WERI-Rb-1 (cell line): Measurements from ENCODE around the gene SLC3A2.
"Not testable (repeated sequence)": the region's sequence is repeated elsewhere in the genome, so short reads cannot be mapped to it uniquely, and the experiment has no call there.

ENCODE experiments used
- DNase-seq: peaks from one replicate; pipeline ENCODE4 v3.0.0-alpha.2; 2020
- H3K27ac ChIP-seq: fragments of 250-450 bp; sonication (Bioruptor Pico); 2 replicates; pipeline ENCODE4 v1.5.1; 2020; ENCODE audit warnings: mild to moderate bottlenecking, moderate library complexity
- H3K27me3 ChIP-seq: fragments of 250-450 bp; sonication (Bioruptor Pico); 2 replicates; pipeline ENCODE4 v1.5.1; 2021; ENCODE audit warnings: mild to moderate bottlenecking, low read depth, moderate library complexity; ENCODE audit not compliant: insufficient read depth, severe bottlenecking
- H3K36me3 ChIP-seq: fragments of 250-450 bp; sonication (Bioruptor Pico); 2 replicates; pipeline ENCODE4 v1.5.1; 2020; ENCODE audit warnings: mild to moderate bottlenecking, moderate library complexity
- H3K4me3 ChIP-seq: 2 replicates; pipeline ENCODE4 v1.5.1; 2011; ENCODE audit warnings: low read depth, mild to moderate bottlenecking, control low read depth, low read length
- H3K9me3 ChIP-seq: fragments of 250-450 bp; sonication (Bioruptor Pico); 2 replicates; pipeline ENCODE4 v1.5.1; 2021; ENCODE audit warnings: mild to moderate bottlenecking, moderate library complexity; ENCODE audit not compliant: severe bottlenecking
- TF ChIP-seq, protein P1 (sequence below): IDR thresholded peaks from 2 replicates; pipeline ENCODE4 v1.5.1; 2011; ENCODE audit warnings: low read depth, mild to moderate bottlenecking, control low read depth, inconsistent platforms, low read length

The SLC3A2 gene

DNA sequence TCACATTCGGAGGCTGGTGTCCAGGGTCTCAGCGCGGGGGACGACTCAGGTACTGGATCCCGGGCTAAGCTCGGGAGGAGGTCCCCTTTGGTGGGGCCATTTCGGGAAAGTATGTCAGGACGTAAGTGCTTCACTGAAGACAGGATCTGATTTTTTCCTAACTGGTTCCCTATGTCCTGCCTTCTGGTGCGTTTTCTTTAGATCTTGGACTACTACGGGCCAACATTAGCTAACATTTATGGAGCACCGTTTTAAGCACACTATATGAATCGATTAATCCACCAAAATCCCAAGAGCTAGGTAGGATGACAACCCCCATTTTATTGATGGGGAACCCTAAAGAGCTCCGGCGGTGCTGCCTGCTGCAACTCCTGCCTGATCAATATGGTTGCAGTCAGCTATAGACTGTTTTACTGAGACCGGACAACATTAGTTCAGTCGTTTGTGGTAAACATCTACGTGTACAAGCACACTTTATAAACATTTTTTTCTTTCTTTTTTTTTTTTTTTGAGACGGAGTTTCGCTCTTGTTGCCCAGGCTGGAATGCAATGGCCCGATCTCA, 24.3 kb upstream of the SLC3A2 start:
- H3K4me3 ChIP-seq: peak overlapping the region; percentile 91
- peak overlapping the region; percentile 92 for H3K27ac ChIP-seq
- H3K9me3 ChIP-seq: no peaks in the 10 kb centered on the region
- DNase-seq: no peak
- TF ChIP-seq, protein P1, sequence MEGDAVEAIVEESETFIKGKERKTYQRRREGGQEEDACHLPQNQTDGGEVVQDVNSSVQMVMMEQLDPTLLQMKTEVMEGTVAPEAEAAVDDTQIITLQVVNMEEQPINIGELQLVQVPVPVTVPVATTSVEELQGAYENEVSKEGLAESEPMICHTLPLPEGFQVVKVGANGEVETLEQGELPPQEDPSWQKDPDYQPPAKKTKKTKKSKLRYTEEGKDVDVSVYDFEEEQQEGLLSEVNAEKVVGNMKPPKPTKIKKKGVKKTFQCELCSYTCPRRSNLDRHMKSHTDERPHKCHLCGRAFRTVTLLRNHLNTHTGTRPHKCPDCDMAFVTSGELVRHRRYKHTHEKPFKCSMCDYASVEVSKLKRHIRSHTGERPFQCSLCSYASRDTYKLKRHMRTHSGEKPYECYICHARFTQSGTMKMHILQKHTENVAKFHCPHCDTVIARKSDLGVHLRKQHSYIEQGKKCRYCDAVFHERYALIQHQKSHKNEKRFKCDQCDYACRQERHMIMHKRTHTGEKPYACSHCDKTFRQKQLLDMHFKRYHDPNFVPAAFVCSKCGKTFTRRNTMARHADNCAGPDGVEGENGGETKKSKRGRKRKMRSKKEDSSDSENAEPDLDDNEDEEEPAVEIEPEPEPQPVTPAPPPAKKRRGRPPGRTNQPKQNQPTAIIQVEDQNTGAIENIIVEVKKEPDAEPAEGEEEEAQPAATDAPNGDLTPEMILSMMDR: no peak
- no peaks in the 10 kb centered on the region for H3K27me3 ChIP-seq
- peaks cover 55% of the 10 kb centered on the region for H3K36me3 ChIP-seq

DNA sequence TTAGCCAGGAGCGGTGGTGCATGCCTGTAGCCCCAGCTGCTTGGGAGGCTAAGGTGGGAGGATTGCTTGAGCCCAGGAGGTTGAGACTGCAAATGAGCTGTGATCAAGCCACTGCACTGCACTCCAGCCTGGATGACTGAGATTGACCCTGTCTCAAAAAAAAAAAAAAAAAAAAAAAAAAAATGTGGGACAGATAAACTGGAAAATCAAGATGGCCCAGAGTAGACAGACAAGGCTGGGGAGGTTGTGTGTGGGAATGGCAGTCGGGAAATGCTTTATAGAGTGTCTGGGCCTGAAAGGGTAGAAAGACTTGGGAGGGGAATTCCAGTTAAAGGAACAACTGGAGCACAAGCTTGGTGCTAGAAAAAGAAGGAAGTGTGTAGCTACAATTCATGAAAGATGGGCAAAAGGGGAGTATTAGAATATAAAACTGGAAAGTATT, 23.1 kb upstream of the SLC3A2 start:
- Histone ChIP-seq H3K27ac (peak overlapping the region; percentile 92), H3K4me3 (peak overlapping the region; percentile 91), H3K9me3 (no peaks in the 10 kb centered on the region), H3K27me3 (no peaks in the 10 kb centered on the region), H3K36me3 (peaks cover 49% of the 10 kb centered on the region)
- TF ChIP-seq, protein P1: no peak
- DNase-seq: no peak

DNA sequence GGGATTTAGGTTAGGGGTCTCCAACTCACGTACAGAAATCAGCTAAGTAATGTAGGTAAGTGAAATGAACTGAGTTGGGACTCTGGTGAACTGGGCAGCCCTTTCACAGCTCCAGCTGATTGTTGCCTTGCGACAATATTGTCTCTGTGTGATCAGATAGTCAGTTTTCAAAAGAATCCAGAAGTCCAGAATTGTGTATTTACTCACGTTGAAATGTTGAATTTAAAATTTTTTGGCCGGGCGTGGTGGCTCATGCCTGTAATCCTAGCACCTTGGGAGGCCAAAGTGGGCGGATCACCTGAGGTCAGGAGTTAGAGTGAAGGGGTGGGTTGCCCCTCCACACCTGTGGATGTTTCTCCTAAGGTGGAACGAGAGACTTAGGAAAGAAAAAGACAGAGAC, 22.5 kb upstream of the SLC3A2 start:
- Histone ChIP-seq H3K4me3 (peak overlapping the region; percentile 91), H3K9me3 (no peaks in the 10 kb centered on the region), H3K27ac (peak overlapping the region; percentile 92), H3K36me3 (peaks cover 48% of the 10 kb centered on the region), H3K27me3 (no peaks in the 10 kb centered on the region)
- TF ChIP-seq, protein P1: no peak
- no peak for DNase-seq

GRCh38 chr11:62859281-62859703, 21.4 kb upstream of the SLC3A2 start:
- not testable (repeated sequence) for DNase-seq, H3K27me3 ChIP-seq, H3K4me3 ChIP-seq, H3K9me3 ChIP-seq
- H3K36me3 ChIP-seq: peaks cover 39% of the 10 kb centered on the region
- peak overlapping the region; percentile 92 for H3K27ac ChIP-seq

DNA sequence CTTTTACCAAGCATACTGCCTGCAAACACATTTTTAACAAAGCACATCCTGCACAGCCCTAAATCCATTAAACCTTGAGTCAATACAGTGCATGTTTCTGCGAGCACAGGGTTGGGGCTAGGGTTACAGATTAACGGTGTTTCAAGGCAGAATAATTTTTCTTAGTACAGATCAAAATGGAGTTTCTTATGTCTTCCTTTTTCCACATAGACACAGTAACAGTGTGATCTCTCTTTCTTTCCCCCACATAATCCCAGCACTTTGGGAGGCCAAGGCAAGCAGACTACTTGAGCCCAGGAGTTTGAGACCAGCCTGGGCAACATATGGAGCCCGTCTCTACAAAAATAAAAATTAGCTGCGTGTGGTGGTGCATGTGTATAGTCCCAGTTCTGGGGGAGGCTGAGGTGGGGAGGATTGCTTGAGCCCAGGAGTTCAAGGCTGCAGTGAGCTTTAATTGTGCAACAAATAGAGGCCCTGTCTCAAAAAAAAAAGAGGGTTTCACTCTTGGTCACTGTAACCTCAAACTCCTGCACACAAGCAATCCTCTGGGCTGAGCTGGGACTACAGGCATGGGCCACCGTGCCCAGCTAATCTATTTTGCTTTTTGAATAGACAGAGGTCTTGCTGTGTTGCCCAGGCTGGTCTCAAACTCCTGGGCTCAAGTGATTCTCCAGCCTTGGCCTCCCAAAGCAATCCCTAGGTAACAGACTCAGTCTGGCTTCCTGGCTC, 19.7 kb upstream of the SLC3A2 start:
- H3K4me3 ChIP-seq: 0 out of 2 replicates have a peak overlapping the region, but pooled peaks have one; percentile 5
- TF ChIP-seq, protein P1: no peak
- peaks cover 35% of the 10 kb centered on the region for H3K36me3 ChIP-seq
- H3K27me3 ChIP-seq: no peaks in the 10 kb centered on the region
- DNase-seq: no peak
- peak overlapping the region; percentile 92 for H3K27ac ChIP-seq
- no peaks in the 10 kb centered on the region for H3K9me3 ChIP-seq

DNA sequence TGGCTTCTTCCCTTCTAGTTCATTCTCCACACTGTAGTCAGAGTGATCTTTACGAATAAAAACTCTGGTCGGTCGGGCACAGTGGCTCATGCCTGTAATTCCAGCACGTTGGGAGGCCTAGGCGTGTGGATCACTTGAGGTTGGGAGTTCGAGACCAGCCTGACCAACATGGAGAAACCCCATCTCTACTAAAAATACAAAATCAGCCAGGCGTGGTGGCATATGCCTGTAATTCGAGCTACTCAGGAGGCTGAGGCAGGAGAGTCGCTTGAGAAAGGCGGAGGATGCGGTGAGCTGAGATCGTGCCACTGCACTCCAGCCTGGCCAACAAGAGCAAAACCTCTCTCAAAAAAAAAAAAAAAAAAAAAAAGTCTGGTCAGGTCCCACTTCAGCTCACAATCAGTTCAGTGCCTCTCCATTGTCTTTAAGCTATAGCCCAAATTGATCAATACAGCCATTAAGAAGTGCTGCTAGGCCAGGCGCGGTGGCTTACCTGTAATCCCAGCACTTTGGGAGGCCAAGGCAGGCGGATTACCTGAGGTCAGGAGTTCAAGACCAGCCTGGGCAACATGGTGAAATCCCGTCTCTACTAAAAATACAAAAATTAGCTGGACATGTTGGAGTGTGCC, 19.0 kb upstream of the SLC3A2 start:
- H3K27me3 ChIP-seq, H3K9me3 ChIP-seq, H3K4me3 ChIP-seq: not testable (repeated sequence)
- Histone ChIP-seq H3K36me3 (peaks cover 41% of the 10 kb centered on the region), H3K27ac (peak overlapping the region; percentile 92)
- peak; percentile 54 for DNase-seq
